Stimulated activated CD8-positive, alpha-beta memory T cell treated with anti-CD3 and anti-CD28 coated beads, Interleukin-7, amount 100 ng/mL, for 48 hours (primary cell): ENCODE results near the gene EXOC3L4.
A peak's percentile ranks its signal among the peaks of the same experiment; 100 is the strongest.

Experiments used
- DNase-seq, 2 donors: peaks; one replicate each; pipeline ENCODE4 v3.0.0-alpha.2; 2020; ENCODE audit warnings: low read depth in 1 of 2; ENCODE audit errors: extremely low read depth in 1 of 2

The EXOC3L4 gene

DNA sequence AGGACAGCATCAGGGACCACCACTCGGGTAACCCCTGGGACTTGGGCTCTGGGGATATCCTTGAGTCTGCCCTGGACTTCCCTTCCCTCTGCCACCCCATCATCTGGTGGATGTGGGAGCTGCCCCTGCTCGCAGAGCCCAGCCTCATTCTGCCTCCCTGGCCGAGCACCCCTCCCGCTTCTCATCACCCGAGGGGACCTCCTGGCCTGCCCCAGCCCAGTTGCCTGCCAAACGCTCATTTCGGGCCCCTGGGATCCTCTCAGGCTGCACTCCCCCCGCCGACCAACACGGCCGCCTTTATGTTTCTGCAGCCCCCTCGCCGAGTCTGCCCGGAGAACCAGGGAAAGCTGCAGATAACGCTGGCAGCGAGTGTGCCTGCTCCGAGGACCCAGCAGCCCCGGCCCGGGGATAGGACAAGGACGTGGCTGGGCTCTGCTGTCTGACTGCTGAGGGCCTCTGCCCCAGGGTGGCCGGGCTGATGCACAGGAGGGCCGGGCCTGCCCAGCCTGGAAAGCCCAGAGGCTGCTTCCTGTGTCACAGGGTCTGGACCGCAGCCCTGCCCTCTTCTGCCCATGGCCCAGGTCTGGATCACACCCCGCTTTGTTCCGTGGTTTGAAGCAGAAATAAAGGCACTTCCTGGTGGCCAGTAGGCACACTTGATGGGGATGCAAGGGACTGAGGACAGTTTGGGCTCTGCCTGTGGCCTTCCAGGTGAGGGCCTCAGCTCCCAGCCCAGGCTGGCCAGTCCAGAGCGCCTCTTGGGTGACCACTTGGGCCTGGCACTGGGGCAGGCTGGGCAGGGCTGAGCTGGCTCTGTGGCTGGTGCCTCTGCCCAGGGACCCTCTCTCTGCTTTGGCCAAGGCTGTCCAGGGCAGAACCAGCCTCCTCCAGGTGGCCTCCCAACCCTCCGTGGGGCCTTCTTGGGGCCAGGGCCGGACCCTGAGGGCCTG lies 4.9 kb upstream of the EXOC3L4 start:
- DNase-seq: no peak

DNA sequence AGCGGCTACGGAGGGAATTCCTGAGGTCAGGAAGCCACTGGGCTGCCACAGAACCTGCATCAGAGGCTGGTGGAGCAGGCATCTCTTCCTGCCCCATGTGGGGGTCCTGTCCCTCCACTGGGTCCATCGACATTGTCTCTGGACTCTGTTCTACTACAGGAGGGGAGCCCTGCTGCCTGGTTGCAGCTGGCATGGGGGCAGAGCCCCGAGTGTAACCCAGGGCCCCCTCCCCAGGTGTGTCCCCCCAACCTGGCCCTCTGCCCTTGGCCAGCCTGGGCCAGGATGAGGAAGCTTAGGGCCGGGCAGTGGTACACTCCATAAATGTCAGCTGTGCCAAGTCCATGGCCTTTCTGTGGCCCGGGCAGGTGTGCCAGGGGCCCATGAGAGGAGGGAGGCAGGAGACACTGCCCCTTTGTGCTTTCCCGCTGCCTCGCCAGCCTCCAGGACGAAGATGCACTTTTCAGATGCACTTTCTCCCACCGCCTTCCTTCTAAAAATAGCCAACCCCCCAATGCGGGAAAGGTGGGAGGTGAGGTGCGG lies 4.0 kb upstream of the EXOC3L4 start:
- no peak for DNase-seq

DNA sequence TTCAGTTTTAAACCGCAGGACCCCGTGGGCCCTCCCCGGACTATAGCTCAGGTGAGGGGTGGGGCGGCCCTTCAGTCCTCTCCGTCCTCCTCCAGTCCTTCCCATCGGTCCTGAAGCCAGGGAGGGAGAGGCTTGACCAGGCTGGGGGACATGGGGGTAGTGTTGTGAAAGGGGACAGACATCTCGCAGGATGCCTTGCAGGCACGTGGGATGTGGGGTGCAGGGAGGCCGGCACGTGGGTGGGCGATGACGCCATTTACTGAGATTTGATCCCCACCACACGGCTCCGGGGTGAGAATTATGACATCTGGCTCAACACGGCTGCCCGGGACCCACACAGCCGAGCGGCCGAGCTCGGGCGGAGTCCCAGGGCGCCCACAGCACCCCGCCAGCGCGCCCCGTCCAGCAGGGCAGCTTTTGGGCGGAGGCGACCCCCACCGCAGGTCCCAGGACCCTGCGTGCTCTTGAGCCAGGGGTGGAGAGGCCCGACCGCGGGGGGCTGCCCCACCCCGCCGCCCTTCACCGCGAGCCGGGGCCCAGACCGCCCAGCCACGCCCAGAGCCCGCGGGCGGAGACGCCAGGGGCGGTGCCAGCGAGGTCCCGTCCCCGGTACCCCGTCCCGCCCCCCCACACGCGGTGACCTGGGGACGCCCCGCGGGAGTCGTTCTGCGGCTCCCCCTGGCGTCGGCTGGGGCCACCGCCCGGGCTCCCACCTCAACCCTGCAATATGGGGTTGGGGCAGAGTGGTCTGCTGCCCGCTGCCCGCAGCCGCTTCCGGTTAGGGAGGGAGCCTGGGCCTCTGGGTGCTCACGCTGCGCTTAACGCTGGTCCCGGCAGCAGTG lies 3.3 kb upstream of the EXOC3L4 start:
- DNase-seq: peak; percentile 59 to 60

DNA sequence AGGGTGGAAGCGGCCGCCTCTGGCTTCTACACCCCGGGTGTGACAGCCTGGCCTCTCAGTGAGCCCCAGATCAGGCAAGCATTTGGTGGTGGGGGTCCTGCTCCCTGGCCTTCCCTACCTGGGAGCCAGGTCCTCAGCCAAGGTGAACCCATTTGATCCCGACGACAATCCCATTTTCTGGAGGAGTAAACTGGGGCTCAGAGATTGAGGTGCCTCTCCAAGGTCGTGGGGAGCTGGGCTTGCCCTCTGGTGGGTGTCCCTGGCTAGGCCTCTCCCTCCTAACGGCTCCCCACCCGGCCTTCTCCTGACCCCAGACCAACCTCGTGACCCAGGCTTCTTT lies 2.7 kb upstream of the EXOC3L4 start:
- DNase-seq: no peak

DNA sequence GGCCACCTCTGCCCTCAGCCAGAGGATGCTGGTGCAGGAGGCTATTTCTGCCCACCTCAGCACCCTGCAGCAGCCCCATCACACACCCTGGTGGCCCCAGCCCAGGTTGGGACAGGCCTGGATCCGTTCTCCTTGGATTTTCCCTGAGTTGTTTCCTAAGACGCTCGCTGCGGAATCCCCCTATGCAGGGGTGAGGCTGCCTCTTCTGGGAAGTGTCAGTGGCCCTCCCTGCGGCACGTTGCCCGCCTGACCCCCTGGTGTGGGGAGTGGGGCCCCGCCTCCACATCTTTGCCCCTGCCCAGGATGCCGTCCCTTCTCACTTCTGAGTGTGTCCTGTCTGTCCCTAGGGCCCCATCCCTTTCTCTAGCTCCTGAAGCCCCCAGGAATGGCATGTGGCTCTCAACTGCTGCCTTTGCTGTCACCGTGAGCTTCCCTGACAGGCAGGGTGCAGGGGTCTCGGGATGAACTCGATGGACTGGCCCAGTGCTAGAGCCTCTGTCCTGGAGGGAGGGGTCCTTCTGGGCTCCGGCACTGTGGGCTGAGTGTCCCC lies 594 bp upstream of the EXOC3L4 start:
- no peak for DNase-seq

DNA sequence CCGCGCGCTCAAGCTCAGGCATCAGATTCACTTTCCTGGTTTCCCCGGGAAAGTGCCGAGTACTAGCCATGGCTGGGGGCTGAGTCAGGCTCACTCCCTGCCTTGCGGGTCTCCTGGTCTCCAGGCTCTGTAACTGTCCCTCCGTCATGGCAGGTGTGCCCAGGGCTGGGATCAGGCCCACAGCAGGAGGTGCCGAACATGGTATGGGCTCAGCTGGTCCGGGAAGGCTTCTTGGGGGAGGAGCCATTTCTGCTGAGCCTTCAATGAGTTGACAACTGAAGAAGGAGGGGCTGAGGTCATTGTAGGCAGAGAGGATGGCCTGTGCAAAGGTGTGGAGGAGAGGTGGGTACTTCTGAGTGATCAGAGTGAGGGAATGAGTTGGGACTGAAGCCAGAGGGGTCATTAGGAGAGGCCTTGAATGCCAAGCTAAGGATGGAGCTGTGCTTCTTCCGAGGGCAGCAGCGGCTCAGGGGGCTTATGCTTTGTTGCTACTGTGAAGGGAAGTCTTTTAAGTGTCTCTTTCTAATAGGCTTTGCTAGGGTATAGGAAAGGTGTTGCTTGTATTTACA lies 769 bp downstream of the EXOC3L4 start:
- no peak for DNase-seq

DNA sequence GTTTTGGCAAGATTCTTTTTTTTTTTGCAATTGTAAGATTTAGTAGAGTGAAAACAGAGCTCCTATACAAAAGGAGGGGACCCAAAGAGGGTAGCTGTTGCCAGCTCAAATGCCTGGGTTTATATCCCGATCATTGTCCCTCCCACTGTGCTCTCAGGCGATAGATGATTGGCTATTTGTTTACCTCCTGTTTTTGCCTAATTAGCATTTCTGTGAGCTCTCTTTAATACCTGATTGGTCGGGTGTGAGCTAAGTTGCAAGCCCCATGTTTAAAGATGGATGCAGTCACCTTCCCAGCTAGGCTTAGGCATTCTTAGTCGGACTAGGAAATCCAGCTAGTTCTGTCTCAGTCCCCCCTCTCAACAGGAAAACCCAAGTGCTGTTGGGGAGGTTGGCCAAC lies 1.9 kb downstream of the EXOC3L4 start:
- DNase-seq: no peak

DNA sequence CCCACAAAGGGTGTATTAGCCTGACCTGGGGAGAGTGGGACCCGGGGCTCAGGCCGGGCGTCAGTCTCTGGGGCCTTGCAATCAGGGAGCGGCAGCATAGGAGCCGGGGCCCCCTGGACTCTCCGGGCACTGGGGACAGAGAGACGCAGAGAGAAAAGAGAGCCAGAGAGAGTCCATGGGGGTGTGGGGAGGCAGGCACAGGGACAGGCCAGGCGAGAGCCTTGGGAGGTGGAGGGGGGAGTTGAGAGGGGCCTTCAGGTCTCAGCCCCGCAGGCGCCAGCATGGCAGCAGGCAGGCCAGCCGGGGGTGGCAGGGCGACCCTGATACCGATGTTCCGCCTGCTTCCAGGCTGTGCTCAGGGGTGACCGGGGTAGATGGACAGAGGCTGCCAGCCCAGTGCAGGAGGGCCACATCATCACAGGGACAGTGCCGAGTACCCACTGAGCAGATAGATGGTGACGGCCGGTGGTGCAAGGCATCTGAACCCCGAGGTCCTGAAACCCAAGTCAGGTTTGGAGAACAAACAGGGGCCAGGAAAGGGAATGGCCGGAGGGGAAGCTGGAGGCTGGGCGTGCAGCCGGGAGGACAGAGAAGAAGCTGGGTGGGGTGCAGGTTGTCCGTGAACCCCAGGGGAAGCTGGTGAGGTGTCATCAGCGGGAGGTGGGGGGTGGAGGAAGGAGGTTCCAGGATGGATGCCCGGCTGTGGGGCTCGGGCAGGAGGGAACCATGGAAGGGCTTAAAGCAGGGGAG lies 2.9 kb downstream of the EXOC3L4 start:
- no peak for DNase-seq

DNA sequence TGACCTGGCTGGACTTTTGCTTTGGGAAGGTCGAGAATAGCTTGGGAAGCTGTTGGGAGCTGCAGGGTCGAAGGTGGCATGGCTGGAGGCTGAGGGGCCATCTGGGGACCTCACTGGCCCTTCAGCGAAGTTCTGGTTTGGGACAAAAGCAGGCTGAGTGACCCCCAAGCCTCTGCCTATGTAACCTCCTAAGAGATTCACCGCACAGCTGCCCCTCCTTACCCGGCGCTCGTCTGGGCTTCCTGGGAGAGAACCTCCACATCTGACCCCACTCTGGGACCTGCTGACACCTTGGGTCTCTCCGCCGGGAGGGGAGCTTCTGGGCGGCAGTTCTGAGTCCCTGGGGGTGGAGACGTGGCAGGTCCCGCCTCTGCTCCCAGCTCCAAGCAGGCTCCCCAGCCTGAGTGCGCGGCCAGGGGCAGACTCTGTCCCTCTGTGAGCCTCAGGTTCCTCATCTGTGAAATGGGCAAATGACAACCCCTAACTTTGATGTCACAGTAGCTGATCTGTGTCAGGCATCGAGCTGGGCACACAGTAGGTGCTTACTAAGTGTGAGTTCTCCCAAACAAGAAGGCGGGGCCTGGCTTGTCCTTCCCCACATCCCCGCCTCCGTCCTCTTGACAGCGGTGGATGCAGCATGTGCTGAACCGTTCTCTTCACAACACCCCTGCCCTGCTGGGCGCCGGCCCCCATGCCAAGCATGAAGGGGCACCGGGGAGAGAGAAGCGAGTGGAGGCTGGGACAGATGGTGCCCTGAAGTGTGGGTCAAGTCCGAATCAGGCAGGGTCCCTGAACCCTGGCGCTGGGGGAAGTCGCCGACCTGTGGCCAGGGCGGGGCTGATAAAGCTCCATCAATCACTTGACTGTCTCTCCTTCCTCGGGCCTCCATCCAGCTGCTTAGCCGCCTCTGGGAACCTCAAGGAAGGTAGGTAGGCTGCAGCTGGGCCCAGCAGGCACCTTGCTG lies 3.8 kb downstream of the EXOC3L4 start:
- DNase-seq: no peak

DNA sequence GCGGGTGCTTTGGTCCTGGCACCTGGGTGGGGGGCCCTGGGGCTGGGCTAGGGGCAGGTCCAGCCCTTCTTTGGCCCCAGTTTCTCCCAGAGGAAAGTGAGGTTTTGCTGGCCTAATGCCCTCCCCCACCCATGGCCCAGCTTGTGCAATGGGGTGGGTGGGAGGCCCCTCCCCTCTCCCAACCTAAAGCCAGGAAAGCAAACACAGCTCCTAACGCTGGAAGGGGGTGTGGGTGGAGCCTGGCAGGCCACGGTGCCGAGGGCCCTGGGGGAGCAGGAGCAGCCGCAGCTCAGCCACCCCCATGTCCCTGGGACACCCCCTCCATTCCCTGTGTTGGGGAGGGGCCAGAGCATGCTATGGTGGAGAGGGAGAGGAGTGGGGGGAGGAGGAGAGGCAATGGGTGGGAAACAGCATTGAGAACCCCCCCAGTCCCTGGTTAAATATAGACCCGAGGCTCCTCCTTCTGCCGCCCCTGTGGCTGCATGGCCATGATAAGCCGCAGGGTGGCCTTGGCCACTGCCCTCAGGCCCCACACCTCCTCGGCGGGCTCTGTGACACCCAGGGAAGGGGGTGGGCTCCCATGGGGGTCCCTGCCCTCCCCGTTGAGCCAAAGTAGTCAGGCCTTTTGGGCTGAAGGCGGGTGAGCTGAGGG lies 4.7 kb downstream of the EXOC3L4 start:
- DNase-seq: no peak

DNA sequence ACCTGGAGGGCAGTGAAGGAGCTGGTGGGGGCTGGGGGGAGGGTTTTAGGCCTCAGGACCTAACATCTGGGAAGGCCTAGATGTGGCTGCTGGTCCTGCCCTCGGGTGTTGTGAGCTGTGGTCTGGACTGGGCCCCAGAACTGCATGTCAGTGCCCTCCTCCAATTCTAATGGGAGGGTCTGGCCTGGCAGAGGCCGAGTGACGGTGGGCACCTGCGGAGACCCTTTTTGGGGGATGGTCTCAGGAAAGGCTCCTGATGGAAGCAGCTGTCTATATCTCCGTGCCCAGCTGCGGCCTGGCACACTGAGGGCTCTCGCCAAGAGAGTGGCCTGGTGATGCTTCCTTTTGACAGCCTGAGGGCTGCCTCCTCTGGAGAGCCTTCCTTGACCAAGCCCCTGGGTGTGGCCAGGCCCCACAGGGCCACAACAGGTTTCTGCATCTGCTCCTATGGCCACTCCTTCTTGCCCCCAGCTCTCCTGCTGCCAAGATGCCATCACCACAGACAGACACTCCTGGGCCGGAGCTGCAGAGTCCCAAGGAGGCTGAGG lies 5.3 kb downstream of the EXOC3L4 start:
- no peak for DNase-seq

DNA sequence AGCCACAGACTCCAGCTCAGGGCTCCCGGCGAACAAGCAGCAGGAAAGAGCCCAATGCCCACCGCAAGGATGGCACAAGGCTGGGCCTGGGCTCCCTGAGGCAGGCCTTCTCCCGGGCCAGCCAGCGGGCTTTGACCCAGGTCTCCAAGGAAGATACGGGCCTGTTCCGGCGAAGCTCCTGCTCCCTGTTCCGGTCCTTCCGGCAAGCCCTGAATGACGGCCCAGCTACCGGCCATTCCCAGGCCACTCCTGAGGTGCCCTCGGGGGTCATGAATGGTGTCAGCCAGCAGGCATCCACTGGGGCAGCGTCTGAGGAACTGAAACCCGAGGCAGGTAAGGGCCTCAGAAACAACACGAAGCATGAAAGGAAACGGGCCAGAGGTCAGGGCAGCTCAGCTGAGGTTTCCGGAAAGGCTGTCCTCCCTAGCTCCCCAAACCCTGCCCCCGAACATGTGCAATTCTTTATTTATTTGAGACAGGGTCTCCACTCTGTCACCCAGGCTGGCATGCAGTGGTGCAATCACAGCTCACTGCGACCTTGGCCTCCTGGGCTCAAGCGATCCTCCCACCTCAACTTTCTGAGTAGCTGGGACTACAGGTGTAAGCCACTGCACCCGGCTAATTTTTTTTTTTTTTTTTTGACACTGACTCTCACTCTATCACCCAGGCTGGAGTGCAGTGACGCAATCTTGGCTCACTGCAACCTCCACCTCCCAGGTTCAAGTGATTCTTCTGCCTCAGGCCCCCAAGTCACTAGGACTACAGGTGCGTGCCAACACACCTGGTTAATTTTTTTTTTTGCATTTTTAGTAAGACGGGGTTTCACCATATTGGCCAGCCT lies 6.0 kb downstream of the EXOC3L4 start:
- DNase-seq: no peak

DNA sequence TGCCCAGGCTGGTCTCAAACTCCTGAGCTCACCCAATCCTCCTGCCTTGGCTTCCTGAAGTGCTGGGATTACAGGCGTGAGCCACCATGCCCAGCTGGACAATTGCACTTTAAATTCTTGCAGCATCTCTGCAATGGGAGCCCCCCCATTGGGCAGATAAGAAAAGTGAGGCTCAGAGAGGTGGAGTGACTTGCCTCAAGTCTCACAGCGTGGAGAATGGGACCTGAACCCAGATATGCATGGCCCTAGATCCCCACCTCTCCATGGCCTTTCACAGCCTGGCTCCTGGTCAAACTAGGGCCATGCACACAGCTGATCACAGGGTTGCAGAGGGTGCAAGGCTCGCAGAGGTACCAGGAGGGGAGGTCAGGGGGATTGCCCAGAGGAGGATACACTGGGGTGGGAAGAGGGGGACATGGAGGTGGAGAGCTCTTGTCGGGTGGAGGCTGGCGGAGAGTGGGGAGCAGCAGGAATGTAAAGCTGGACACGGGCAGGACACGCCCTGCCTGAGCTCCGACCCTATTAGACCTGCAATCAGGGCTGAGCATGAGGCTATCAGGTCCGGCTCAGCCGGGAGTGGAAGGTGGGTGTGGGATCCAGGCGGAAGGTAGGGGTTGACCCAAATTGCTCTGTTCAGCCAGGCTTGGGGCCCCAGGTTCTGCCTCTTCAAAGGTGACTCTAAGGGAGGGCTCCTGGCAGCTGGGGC lies 6.9 kb downstream of the EXOC3L4 start:
- DNase-seq: no peak

DNA sequence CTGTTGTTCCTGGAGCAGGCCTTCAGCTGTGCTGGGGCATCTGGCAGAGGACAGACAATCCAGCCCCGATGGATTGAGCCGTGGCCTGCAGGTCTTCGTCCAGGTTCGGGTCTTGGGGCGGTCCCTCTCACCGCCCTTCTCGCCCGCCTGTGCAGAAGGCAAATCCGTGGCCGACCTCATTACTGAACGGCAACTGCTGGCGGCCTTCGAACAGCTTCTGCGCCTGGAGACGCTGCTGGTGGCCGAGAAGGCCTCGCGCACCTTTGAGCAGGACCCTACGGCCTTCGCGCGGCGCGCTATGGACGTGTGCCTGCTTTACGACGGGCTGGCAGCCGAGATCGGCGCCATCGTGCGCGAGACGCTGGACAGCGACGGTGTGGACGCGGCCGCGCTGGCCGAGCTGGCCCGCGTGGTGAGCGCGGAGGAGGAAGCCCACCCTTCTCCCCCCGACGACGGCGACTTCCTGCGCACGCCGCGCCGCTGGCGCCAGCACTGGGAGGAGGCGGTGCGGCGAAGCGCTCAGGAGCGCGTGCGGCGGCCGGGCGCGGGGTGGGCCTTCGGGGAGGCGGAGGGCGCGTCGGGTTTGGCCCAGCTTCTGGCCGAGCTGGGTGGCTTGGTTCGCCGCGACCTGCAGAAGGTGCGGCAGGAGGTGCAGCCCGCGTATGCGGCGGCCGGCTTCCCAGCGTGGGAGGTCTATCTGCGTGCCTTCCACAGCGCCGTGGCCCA lies 7.6 kb downstream of the EXOC3L4 start:
- no peak for DNase-seq

DNA sequence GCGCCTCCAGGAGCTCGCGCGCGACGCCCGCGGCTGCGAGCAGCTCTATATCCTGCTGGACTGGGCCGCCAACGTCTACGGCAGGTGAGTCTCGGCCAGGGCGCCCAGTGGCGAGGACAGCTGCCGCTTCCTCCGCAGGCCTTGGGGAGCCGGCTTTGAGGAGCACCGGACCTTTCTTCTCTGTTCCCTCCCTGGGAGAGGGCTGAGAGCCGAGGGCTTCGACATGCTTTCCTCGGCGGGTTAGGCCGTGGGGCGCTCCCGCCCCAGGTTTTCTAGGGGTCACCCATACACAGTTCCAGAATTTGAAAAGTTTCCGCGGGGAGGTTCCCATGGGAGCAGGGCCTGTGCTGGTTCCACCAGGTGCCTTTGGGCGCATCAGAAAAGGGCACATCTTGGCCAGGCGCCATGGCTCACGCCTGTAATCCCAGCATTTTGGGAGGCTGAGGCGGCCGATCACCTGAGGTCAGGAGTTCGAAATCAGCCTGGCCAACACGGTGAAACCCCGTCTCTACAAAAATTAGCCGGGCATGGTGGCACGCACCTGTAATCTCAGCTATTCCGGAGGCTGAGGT lies 8.2 kb downstream of the EXOC3L4 start:
- no peak for DNase-seq
